ENCODE results near the gene ATG16L2. TPM values are rescaled to one million over a fixed set of nuclear protein-coding genes. Genes with fewer than 3 reads are reported as not detected.

Gene ATG16L2
- total and polyA plus RNA-seq, 9 of the 15 experiments (the other 6 are each of a cell fraction or from before 2014, with no cell fraction given): 0.18 to 11.2 (median 6.2) TPM

DNA sequence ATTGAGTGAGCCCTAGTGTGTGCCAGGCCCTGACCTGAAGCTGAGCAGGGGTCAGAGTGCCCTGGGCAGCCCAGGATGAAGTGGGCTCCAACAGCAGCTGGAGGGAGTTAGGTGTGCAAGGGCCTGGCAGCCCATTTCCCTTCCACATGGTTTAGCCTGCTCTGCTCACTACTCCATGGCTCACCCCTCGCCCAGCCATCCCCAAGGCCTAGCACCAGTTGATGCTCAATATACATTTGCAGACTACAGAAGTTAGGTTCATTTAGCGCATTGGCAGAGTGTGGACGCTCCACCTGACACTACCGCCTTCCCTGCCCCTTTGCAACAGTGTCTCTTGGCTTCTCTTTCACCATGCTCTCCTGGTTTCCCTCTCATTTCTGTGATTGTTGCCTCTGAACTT is 3.8 kb downstream of the ATG16L2 start:
- intact Hi-C loops (cut with micrococcal nuclease): no loop called here
- no TSS peak for BruUV-seq (replicated peaks)

DNA sequence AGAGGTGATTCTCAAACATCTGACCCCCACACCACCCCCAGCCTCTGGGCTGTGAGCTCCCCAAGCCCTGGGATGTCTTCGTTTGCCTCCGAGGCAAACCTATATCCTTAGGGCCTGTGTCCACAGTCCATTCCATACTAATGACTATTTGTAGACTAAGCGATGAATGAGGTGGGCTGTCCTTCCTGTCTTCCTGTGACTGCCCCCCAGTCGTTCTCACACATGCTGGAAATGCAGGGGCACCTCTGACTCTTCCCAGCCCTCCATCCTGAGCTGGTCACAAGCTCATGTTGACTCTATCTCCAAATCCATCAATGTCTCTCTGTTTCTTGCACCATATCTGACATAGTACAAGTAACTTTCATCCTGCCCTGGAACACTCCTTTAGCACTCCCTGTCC is 4.8 kb downstream of the ATG16L2 start:
- WGBS (ENCODE audit: insufficient coverage, low coverage, missing lambda C conversion rate): 61% methylated on average over 4 of the region's 4 CpGs
- Histone ChIP-seq H3K9me3 (replicated peaks; ENCODE audit: control insufficient read depth, insufficient read depth, low read depth, low read length) (no peaks in the 10 kb centered on the region), H3K27ac (ENCODE audit: extremely low read depth, low read depth, low read length) (no peak overlapping the region), H3K4me1 (replicated peaks in 1 of 2; ENCODE audit: control insufficient read depth in 2 of 2, insufficient read depth in 2 of 2, low read length in 2 of 2) (peaks cover 20 to 52% of the 10 kb centered on the region in 2 experiments), H3K4me2 (ENCODE audit: insufficient read depth, low read length) (no peak overlapping the region), H3K36me3 (ENCODE audit: control insufficient read depth, insufficient read depth, low read length) (no peaks in the 10 kb centered on the region), H2AFZ (ENCODE audit: low read depth, low read length) (no peak overlapping the region), H3K27me3 (ENCODE audit: control insufficient read depth in 2 of 2, insufficient read depth in 2 of 2, low read length in 2 of 2) (no peaks in the 10 kb centered on the region), H3K4me3 (no peak overlapping the region), H4K20me1 (replicated peaks; ENCODE audit: control insufficient read depth, insufficient read depth, low read length) (no peaks in the 10 kb centered on the region), H3K9ac (ENCODE audit: insufficient read depth in 1 of 2, low read depth in 2 of 2, low read length in 2 of 2) (no peak overlapping the region; a peak in 1 of 4 replicates), H3K79me2 (ENCODE audit: control insufficient read depth, insufficient read depth, low read length) (peaks cover 4% of the 10 kb centered on the region; the same call in 2 of the 3 replicates), H3K9me1 (ENCODE audit: control insufficient read depth, insufficient read depth, low read length) (peaks cover 5% of the 10 kb centered on the region)
- intact Hi-C loops (cut with micrococcal nuclease) (no loop called here), in situ Hi-C loops (cut with MboI) (no loop called here)
- DNase-seq (ENCODE audit: extremely low read depth in 1 of 4, low spot score in 3 of 4) (no peak), FAIRE-seq (no peak), ATAC-seq (no peak)
- no TSS peak for BruUV-seq (replicated peaks)
- ChIA-PET POLR2A (interaction anchor here (0.6 to 0.8 kb wide), 3 partner anchors 11 to 371 kb away, joined by 3 read pairs; no protein-coding TSS in a partner anchor), CTCF (ENCODE audit: low intra/inter-chr PET ratio) (no interaction called here)
- TF ChIP-seq MAFF (IDR thresholded peaks at IDR 0.05; ENCODE audit: low read length) (no peak), FOS (IDR thresholded peaks at IDR 0.05; ENCODE audit: extremely low read depth, insufficient read length) (no peak), TCF7 (IDR thresholded peaks at IDR 0.05; ENCODE audit: borderline replicate concordance) (no peak), SNAPC5 (CRISPR knock-in tag; IDR thresholded peaks at IDR 0.05) (no peak), MBD2 (IDR thresholded peaks at IDR 0.05; ENCODE audit: borderline replicate concordance, low read depth) (no peak), KAT2B (IDR thresholded peaks at IDR 0.05; ENCODE audit: low read depth, low read length) (no peak), ZBTB43 (CRISPR knock-in tag; IDR thresholded peaks at IDR 0.05) (no peak)
- TF ChIP-seq, protein P1, sequence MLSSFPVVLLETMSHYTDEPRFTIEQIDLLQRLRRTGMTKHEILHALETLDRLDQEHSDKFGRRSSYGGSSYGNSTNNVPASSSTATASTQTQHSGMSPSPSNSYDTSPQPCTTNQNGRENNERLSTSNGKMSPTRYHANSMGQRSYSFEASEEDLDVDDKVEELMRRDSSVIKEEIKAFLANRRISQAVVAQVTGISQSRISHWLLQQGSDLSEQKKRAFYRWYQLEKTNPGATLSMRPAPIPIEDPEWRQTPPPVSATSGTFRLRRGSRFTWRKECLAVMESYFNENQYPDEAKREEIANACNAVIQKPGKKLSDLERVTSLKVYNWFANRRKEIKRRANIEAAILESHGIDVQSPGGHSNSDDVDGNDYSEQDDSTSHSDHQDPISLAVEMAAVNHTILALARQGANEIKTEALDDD (IDR thresholded peaks at IDR 0.05): no peak
- TF ChIP-seq, protein P2, sequence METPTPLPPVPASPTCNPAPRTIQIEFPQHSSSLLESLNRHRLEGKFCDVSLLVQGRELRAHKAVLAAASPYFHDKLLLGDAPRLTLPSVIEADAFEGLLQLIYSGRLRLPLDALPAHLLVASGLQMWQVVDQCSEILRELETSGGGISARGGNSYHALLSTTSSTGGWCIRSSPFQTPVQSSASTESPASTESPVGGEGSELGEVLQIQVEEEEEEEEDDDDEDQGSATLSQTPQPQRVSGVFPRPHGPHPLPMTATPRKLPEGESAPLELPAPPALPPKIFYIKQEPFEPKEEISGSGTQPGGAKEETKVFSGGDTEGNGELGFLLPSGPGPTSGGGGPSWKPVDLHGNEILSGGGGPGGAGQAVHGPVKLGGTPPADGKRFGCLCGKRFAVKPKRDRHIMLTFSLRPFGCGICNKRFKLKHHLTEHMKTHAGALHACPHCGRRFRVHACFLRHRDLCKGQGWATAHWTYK (CRISPR knock-in tag; IDR thresholded peaks at IDR 0.05): no peak
- TF ChIP-seq, protein P3, sequence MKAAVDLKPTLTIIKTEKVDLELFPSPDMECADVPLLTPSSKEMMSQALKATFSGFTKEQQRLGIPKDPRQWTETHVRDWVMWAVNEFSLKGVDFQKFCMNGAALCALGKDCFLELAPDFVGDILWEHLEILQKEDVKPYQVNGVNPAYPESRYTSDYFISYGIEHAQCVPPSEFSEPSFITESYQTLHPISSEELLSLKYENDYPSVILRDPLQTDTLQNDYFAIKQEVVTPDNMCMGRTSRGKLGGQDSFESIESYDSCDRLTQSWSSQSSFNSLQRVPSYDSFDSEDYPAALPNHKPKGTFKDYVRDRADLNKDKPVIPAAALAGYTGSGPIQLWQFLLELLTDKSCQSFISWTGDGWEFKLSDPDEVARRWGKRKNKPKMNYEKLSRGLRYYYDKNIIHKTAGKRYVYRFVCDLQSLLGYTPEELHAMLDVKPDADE (conservative IDR thresholded peaks at IDR 0.05; ENCODE audit: control insufficient read depth, low read depth, low read length): no peak

More for the DNA sequence above, 3.8 kb downstream of the ATG16L2 start:
- H3K27me3 ChIP-seq (ENCODE audit: control insufficient read depth in 2 of 2, insufficient read depth in 2 of 2, low read length in 2 of 2): no peaks in the 10 kb centered on the region
- no peak overlapping the region for H2AFZ ChIP-seq (ENCODE audit: low read depth, low read length)
- H3K4me2 ChIP-seq (ENCODE audit: insufficient read depth, low read length): no peak overlapping the region
- no peak for TF ChIP-seq NR2F6 (CRISPR knock-in tag; IDR thresholded peaks at IDR 0.05)
- no peaks in the 10 kb centered on the region for H3K36me3 ChIP-seq (ENCODE audit: control insufficient read depth, insufficient read depth, low read length)
- no peak overlapping the region for H3K9ac ChIP-seq (ENCODE audit: insufficient read depth in 1 of 2, low read depth in 2 of 2, low read length in 2 of 2)
- H3K79me2 ChIP-seq (ENCODE audit: control insufficient read depth, insufficient read depth, low read length): peaks cover 4% of the 10 kb centered on the region; the same call in 2 of the 3 replicates
- no peaks in the 10 kb centered on the region for H4K20me1 ChIP-seq (replicated peaks; ENCODE audit: control insufficient read depth, insufficient read depth, low read length)
- ATAC-seq (no peak), DNase-seq (ENCODE audit: extremely low read depth in 1 of 4, low spot score in 3 of 4) (no peak), FAIRE-seq (no peak)
- POLR2A ChIA-PET: no interaction called here
- no peak overlapping the region for H3K27ac ChIP-seq (ENCODE audit: extremely low read depth, low read depth, low read length)
- H3K9me3 ChIP-seq (replicated peaks; ENCODE audit: control insufficient read depth, insufficient read depth, low read depth, low read length): no peaks in the 10 kb centered on the region
- CTCF ChIA-PET (ENCODE audit: low intra/inter-chr PET ratio): no interaction called here
- H3K4me1 ChIP-seq (replicated peaks in 1 of 2; ENCODE audit: control insufficient read depth in 2 of 2, insufficient read depth in 2 of 2, low read length in 2 of 2): peaks cover 28 to 62% of the 10 kb centered on the region in 2 experiments
- 80% methylated on average over 4 of the region's 4 CpGs for WGBS (ENCODE audit: insufficient coverage, low coverage, missing lambda C conversion rate)
- in situ Hi-C loops (cut with MboI): no loop called here
- no peak overlapping the region for H3K4me3 ChIP-seq
- H3K9me1 ChIP-seq (ENCODE audit: control insufficient read depth, insufficient read depth, low read length): peaks cover 5% of the 10 kb centered on the region

All from K562 (cell line).